ENCODE results near the gene CPED1. TPM values are rescaled to one million over a fixed set of nuclear protein-coding genes. Genes with fewer than 3 reads are reported as not detected.
A peak's percentile ranks its signal among the peaks of the same experiment; 100 is the strongest.

The CPED1 gene
- total RNA-seq, 1 donor from 2014 or later, result not detected

- peaks cover 5% of the 10 kb centered on the region for H3K4me1 Mint-ChIP-seq (ENCODE audit: low read depth, unreplicated experiment)
- H3K36me3 Mint-ChIP-seq (ENCODE audit: unreplicated experiment), result no peaks in the 10 kb centered on the region
- TF ChIP-seq, protein P1, sequence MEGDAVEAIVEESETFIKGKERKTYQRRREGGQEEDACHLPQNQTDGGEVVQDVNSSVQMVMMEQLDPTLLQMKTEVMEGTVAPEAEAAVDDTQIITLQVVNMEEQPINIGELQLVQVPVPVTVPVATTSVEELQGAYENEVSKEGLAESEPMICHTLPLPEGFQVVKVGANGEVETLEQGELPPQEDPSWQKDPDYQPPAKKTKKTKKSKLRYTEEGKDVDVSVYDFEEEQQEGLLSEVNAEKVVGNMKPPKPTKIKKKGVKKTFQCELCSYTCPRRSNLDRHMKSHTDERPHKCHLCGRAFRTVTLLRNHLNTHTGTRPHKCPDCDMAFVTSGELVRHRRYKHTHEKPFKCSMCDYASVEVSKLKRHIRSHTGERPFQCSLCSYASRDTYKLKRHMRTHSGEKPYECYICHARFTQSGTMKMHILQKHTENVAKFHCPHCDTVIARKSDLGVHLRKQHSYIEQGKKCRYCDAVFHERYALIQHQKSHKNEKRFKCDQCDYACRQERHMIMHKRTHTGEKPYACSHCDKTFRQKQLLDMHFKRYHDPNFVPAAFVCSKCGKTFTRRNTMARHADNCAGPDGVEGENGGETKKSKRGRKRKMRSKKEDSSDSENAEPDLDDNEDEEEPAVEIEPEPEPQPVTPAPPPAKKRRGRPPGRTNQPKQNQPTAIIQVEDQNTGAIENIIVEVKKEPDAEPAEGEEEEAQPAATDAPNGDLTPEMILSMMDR (IDR thresholded peaks at IDR 0.05; ENCODE audit: partially characterized antibody, unreplicated experiment), result no peak
- no peak for DNase-seq
- peaks cover 5% of the 10 kb centered on the region for H3K9me3 Mint-ChIP-seq (ENCODE audit: unreplicated experiment)
- no peak overlapping the region for H3K4me3 Mint-ChIP-seq (ENCODE audit: unreplicated experiment)
- H3K27me3 Mint-ChIP-seq (ENCODE audit: unreplicated experiment), result peaks cover 2% of the 10 kb centered on the region
- H3K27ac Mint-ChIP-seq (ENCODE audit: unreplicated experiment), result no peak overlapping the region
These were observed 335.2 kb downstream of the CPED1 start for GRCh38 chr7:121323515-121324302.

- no peak for DNase-seq
- TF ChIP-seq, protein P1 (IDR thresholded peaks at IDR 0.05; ENCODE audit: partially characterized antibody, unreplicated experiment), result no peak
- peaks cover 6% of the 10 kb centered on the region for H3K27me3 Mint-ChIP-seq (ENCODE audit: unreplicated experiment)
- peaks cover 2% of the 10 kb centered on the region for H3K9me3 Mint-ChIP-seq (ENCODE audit: unreplicated experiment)
- H3K36me3 Mint-ChIP-seq (ENCODE audit: unreplicated experiment), result no peaks in the 10 kb centered on the region
- H3K27ac Mint-ChIP-seq (ENCODE audit: unreplicated experiment), result no peak overlapping the region
- no peak overlapping the region for H3K4me3 Mint-ChIP-seq (ENCODE audit: unreplicated experiment)
- peaks cover 3% of the 10 kb centered on the region for H3K4me1 Mint-ChIP-seq (ENCODE audit: low read depth, unreplicated experiment)
These were observed 339.2 kb downstream of the CPED1 start for GRCh38 chr7:121327671-121328070.

- H3K27ac Mint-ChIP-seq (ENCODE audit: unreplicated experiment), result no peak within 1 kb of the TSS
- TF ChIP-seq, protein P1 (IDR thresholded peaks at IDR 0.05; ENCODE audit: partially characterized antibody, unreplicated experiment), result no peak
- no peaks in the 10 kb centered on the region for H3K36me3 Mint-ChIP-seq (ENCODE audit: unreplicated experiment)
- peak; percentile 69 for DNase-seq
- peaks cover 3% of the 10 kb centered on the region for H3K4me1 Mint-ChIP-seq (ENCODE audit: low read depth, unreplicated experiment)
- H3K4me3 Mint-ChIP-seq (ENCODE audit: unreplicated experiment), result peak within 1 kb of the TSS; percentile 92
- H3K9me3 Mint-ChIP-seq (ENCODE audit: unreplicated experiment), result peaks cover 2% of the 10 kb centered on the region
- peaks cover 6% of the 10 kb centered on the region for H3K27me3 Mint-ChIP-seq (ENCODE audit: unreplicated experiment)
These were observed 340.1 kb downstream of the CPED1 start, which contains the start of gene WNT16 for GRCh38 chr7:121328508-121329190. TSS of gene WNT16 (plus strand) at chr7:121329000. CDS start at chr7:121329293, 293 bp downstream.

DNA sequence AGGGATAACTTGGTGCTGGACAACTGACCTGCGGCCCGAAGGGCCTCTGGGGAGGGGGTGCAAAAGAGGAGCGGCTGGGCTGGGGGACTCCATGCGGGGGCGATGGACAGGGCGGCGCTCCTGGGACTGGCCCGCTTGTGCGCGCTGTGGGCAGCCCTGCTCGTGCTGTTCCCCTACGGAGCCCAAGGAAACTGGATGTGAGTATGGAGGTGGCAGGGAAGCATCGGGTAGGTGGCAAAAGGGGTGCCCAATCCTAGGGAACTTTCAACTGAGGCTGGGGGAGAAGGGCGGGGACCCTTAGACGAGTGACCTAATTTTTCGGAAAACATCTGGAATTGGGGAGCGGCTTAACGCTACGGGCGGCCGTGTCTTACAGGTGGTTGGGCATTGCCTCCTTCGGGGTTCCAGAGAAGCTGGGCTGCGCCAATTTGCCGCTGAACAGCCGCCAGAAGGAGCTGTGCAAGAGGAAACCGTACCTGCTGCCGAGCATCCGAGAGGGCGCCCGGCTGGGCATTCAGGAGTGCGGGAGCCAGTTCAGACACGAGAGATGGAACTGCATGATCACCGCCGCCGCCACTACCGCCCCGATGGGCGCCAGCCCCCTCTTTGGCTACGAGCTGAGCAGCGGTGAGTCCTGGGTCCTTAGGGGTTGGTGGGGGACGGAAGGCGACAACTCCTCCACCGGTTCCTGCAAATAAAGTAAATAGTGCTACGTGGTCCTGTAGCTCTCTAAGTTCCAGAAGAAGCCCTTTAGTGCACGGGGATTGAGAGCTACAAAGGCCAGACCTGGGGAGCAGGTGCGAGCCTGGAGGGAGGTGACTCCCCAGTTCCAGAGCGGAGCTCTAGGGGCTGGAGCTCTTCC is 340.9 kb downstream of the CPED1 start:
- Mint-ChIP-seq H3K4me3 (ENCODE audit: unreplicated experiment) (peak overlapping the region; percentile 92), H3K27me3 (ENCODE audit: unreplicated experiment) (peaks cover 6% of the 10 kb centered on the region), H3K9me3 (ENCODE audit: unreplicated experiment) (peaks cover 2% of the 10 kb centered on the region), H3K4me1 (ENCODE audit: low read depth, unreplicated experiment) (peaks cover 3% of the 10 kb centered on the region), H3K27ac (ENCODE audit: unreplicated experiment) (no peak overlapping the region), H3K36me3 (ENCODE audit: unreplicated experiment) (no peaks in the 10 kb centered on the region)
- TF ChIP-seq, protein P1 (IDR thresholded peaks at IDR 0.05; ENCODE audit: partially characterized antibody, unreplicated experiment), result no peak
- peak; percentile 54 for DNase-seq
